ENCODE measurements around the gene HNRNPK. TPM values are rescaled to one million over a fixed set of nuclear protein-coding genes. Genes with fewer than 3 reads are reported as not detected.

The HNRNPK gene
- total and polyA plus RNA-seq, 7 experiments from 2014 or later = 537 to 958 (median 625) TPM

GRCh38 chr9:83972286-83972685 lies 7.7 kb downstream of the HNRNPK start:
- ChIA-PET POLR2A (interaction anchor here (1.0 to 1.9 kb wide), 4 partner anchors 8 to 52 kb away, joined by 3 to 12 read pairs (median 4); partner anchors contain the start of genes HNRNPK, KIF27 and RMI1), CTCF (interaction anchor here (0.6 to 1.2 kb wide), 2 partner anchors 12 to 357 kb away, joined by 3 read pairs; no protein-coding TSS in a partner anchor)
- peaks cover 27 to 30% of the 10 kb centered on the region in 2 donors for H3K4me1 ChIP-seq (ENCODE audit: control insufficient read depth in 2 of 2, insufficient read depth in 2 of 2, low read length in 2 of 2)
- H3K27ac ChIP-seq (ENCODE audit: low read depth, low read length) = peak overlapping the region; percentile 44
- ATAC-seq (no peak), DNase-seq (no peak)
- Mint-ChIP-seq H3K9me3 (peaks cover 0 to 1% (median 0%) of the 10 kb centered on the region in 11 donors), H3K27me3 (no peaks in the 10 kb centered on the region), H3K27ac (peak overlapping the region in 6 of 9 donors; percentile 34 to 77 (median 51)), H3K4me1 (peaks cover 41 to 82% (median 57%) of the 10 kb centered on the region in 7 donors), H3K4me3 (peak overlapping the region in 2 of 10 donors; percentile 16 to 22), H3K36me3 (peaks cover 22 to 78% (median 56%) of the 10 kb centered on the region in 5 donors)
- no peaks in the 10 kb centered on the region for H3K27me3 ChIP-seq (ENCODE audit: control insufficient read depth in 2 of 2, insufficient read depth in 2 of 2, low read length in 2 of 2)
- H3K9me3 ChIP-seq (ENCODE audit: control insufficient read depth in 2 of 3, low read length in 3 of 3) = no peaks in the 10 kb centered on the region
- no peak overlapping the region for H3K4me3 ChIP-seq (ENCODE audit: low read length)
- intact Hi-C loops (cut with micrococcal nuclease) = no loop called here
- peaks cover 54 to 91% (median 86%) of the 10 kb centered on the region in 3 experiments for H3K36me3 ChIP-seq (ENCODE audit: control insufficient read depth in 2 of 3, insufficient read depth in 3 of 3, low read length in 3 of 3)

GRCh38 chr9:83971485-83971884 lies 8.5 kb downstream of the HNRNPK start:
- peaks cover 0 to 1% (median 0%) of the 10 kb centered on the region in 11 donors for H3K9me3 Mint-ChIP-seq
- Histone ChIP-seq H3K4me3 (ENCODE audit: low read length) (no peak overlapping the region), H3K4me1 (ENCODE audit: control insufficient read depth in 2 of 2, insufficient read depth in 2 of 2, low read length in 2 of 2) (peaks cover 19 to 23% of the 10 kb centered on the region in 2 donors), H3K9me3 (ENCODE audit: control insufficient read depth in 2 of 3, low read length in 3 of 3) (no peaks in the 10 kb centered on the region), H3K27me3 (ENCODE audit: control insufficient read depth in 2 of 2, insufficient read depth in 2 of 2, low read length in 2 of 2) (no peaks in the 10 kb centered on the region), H3K27ac (ENCODE audit: low read depth, low read length) (no peak overlapping the region), H3K36me3 (ENCODE audit: control insufficient read depth in 2 of 3, insufficient read depth in 3 of 3, low read length in 3 of 3) (peaks cover 54 to 88% (median 88%) of the 10 kb centered on the region in 3 experiments)
- ATAC-seq (no peak), DNase-seq (no peak)
- H3K36me3 Mint-ChIP-seq = peaks cover 22 to 71% (median 52%) of the 10 kb centered on the region in 5 donors
- ChIA-PET POLR2A (interaction anchor here (1.9 kb wide), 1 partner anchor 9 kb away, joined by 12 read pairs; the partner anchor contains the start of genes HNRNPK and RMI1), CTCF (no interaction called here)
- no peak overlapping the region for H3K4me3 Mint-ChIP-seq
- H3K27me3 Mint-ChIP-seq = no peaks in the 10 kb centered on the region
- H3K27ac Mint-ChIP-seq = peak overlapping the region in 4 of 9 donors; percentile 24 to 77 (median 39)
- peaks cover 38 to 74% (median 55%) of the 10 kb centered on the region in 7 donors for H3K4me1 Mint-ChIP-seq
- intact Hi-C loops (cut with micrococcal nuclease) = loop anchor here in 1 of 2 donors (1.0 kb wide), 1 partner anchor 8 kb away; no protein-coding TSS in a partner anchor

GRCh38 chr9:83969602-83970001 lies 10.4 kb downstream of the HNRNPK start:
- DNase-seq = no peak
- Mint-ChIP-seq H3K36me3 (peaks cover 12 to 54% (median 35%) of the 10 kb centered on the region in 5 donors), H3K4me1 (peaks cover 21 to 55% (median 40%) of the 10 kb centered on the region in 7 donors), H3K27ac (peak overlapping the region in 2 of 9 donors; percentile 43 to 49), H3K4me3 (no peak overlapping the region), H3K27me3 (no peaks in the 10 kb centered on the region), H3K9me3 (no peaks in the 10 kb centered on the region)
- CTCF ChIA-PET = interaction anchor here (0.5 kb wide), 1 partner anchor 358 kb away, joined by 3 read pairs; no protein-coding TSS in a partner anchor
- Histone ChIP-seq H3K27me3 (ENCODE audit: control insufficient read depth in 2 of 2, insufficient read depth in 2 of 2, low read length in 2 of 2) (no peaks in the 10 kb centered on the region), H3K4me3 (ENCODE audit: low read length) (no peak overlapping the region), H3K9me3 (ENCODE audit: control insufficient read depth in 2 of 3, low read length in 3 of 3) (no peaks in the 10 kb centered on the region), H3K36me3 (ENCODE audit: control insufficient read depth in 2 of 3, insufficient read depth in 3 of 3, low read length in 3 of 3) (peaks cover 40 to 72% (median 70%) of the 10 kb centered on the region in 3 experiments), H3K4me1 (ENCODE audit: control insufficient read depth in 2 of 2, insufficient read depth in 2 of 2, low read length in 2 of 2) (peaks cover 2 to 6% of the 10 kb centered on the region in 2 donors), H3K27ac (ENCODE audit: low read depth, low read length) (peak overlapping the region; percentile 10)
- POLR2A ChIA-PET = no interaction called here
- intact Hi-C loops (cut with micrococcal nuclease) = loop anchor here in 1 of 2 donors (1.0 kb wide), 1 partner anchor 10 kb away; no protein-coding TSS in a partner anchor
- ATAC-seq = no peak

GRCh38 chr9:83967073-83967472 lies 12.9 kb downstream of the HNRNPK start:
- Mint-ChIP-seq H3K27ac (peak overlapping the region in 8 of 9 donors; percentile 3 to 47 (median 13)), H3K4me3 (no peak overlapping the region), H3K36me3 (peaks cover 6 to 36% (median 26%) of the 10 kb centered on the region in 5 donors), H3K27me3 (no peaks in the 10 kb centered on the region), H3K9me3 (peaks cover 0 to 1% (median 0%) of the 10 kb centered on the region in 11 donors), H3K4me1 (peaks cover 7 to 35% (median 25%) of the 10 kb centered on the region in 7 donors)
- intact Hi-C loops (cut with micrococcal nuclease) = no loop called here
- ATAC-seq = no peak
- Histone ChIP-seq H3K4me1 (ENCODE audit: control insufficient read depth in 2 of 2, insufficient read depth in 2 of 2, low read length in 2 of 2) (peaks cover 0 to 3% of the 10 kb centered on the region in 2 donors), H3K27me3 (ENCODE audit: control insufficient read depth in 2 of 2, insufficient read depth in 2 of 2, low read length in 2 of 2) (no peaks in the 10 kb centered on the region), H3K4me3 (ENCODE audit: low read length) (no peak overlapping the region), H3K27ac (ENCODE audit: low read depth, low read length) (no peak overlapping the region), H3K36me3 (ENCODE audit: control insufficient read depth in 2 of 3, insufficient read depth in 3 of 3, low read length in 3 of 3) (peaks cover 25 to 49% (median 45%) of the 10 kb centered on the region in 3 experiments), H3K9me3 (ENCODE audit: control insufficient read depth in 2 of 3, low read length in 3 of 3) (no peaks in the 10 kb centered on the region)
- ChIA-PET POLR2A (interaction anchor here (1.8 kb wide), 1 partner anchor 13 kb away, joined by 9 read pairs; the partner anchor contains the start of genes HNRNPK and RMI1), CTCF (no interaction called here)
- DNase-seq = no peak

GRCh38 chr9:83966209-83966582 lies 13.8 kb downstream of the HNRNPK start:
- Histone ChIP-seq H3K9me3 (ENCODE audit: control insufficient read depth in 2 of 3, low read length in 3 of 3) (no peaks in the 10 kb centered on the region), H3K4me3 (ENCODE audit: low read length) (no peak overlapping the region), H3K27me3 (ENCODE audit: control insufficient read depth in 2 of 2, insufficient read depth in 2 of 2, low read length in 2 of 2) (no peaks in the 10 kb centered on the region), H3K36me3 (ENCODE audit: control insufficient read depth in 2 of 3, insufficient read depth in 3 of 3, low read length in 3 of 3) (peaks cover 16 to 40% (median 36%) of the 10 kb centered on the region in 3 experiments), H3K27ac (ENCODE audit: low read depth, low read length) (no peak overlapping the region), H3K4me1 (ENCODE audit: control insufficient read depth in 2 of 2, insufficient read depth in 2 of 2, low read length in 2 of 2) (peaks cover 0 to 3% of the 10 kb centered on the region in 2 donors)
- intact Hi-C loops (cut with micrococcal nuclease) = no loop called here
- peaks cover 1 to 27% (median 22%) of the 10 kb centered on the region in 7 donors for H3K4me1 Mint-ChIP-seq
- H3K4me3 Mint-ChIP-seq = no peak overlapping the region
- peaks cover 0 to 27% (median 17%) of the 10 kb centered on the region in 5 donors for H3K36me3 Mint-ChIP-seq
- DNase-seq (no peak), ATAC-seq (peak; percentile 26)
- H3K27ac Mint-ChIP-seq = peak overlapping the region in 8 of 9 donors; percentile 3 to 76 (median 24)
- POLR2A ChIA-PET = interaction anchor here (1.8 kb wide), 1 partner anchor 14 kb away, joined by 9 read pairs; the partner anchor contains the start of genes HNRNPK and RMI1
- CTCF ChIA-PET = interaction anchor here (0.5 kb wide), 1 partner anchor 287 kb away, joined by 3 read pairs; no protein-coding TSS in a partner anchor
- peaks cover 0 to 1% (median 0%) of the 10 kb centered on the region in 11 donors for H3K9me3 Mint-ChIP-seq
- H3K27me3 Mint-ChIP-seq = no peaks in the 10 kb centered on the region

GRCh38 chr9:83965350-83966208 lies 14.4 kb downstream of the HNRNPK start:
- Histone ChIP-seq H3K27me3 (ENCODE audit: control insufficient read depth in 2 of 2, insufficient read depth in 2 of 2, low read length in 2 of 2) (no peaks in the 10 kb centered on the region), H3K36me3 (ENCODE audit: control insufficient read depth in 2 of 3, insufficient read depth in 3 of 3, low read length in 3 of 3) (peaks cover 12 to 34% (median 30%) of the 10 kb centered on the region in 3 experiments), H3K27ac (ENCODE audit: low read depth, low read length) (no peak overlapping the region), H3K4me1 (ENCODE audit: control insufficient read depth in 2 of 2, insufficient read depth in 2 of 2, low read length in 2 of 2) (peaks cover 0 to 3% of the 10 kb centered on the region in 2 donors), H3K9me3 (ENCODE audit: control insufficient read depth in 2 of 3, low read length in 3 of 3) (no peaks in the 10 kb centered on the region), H3K4me3 (ENCODE audit: low read length) (no peak overlapping the region)
- intact Hi-C loops (cut with micrococcal nuclease) = loop anchor here (1.0 to 2.0 kb wide), 2 partner anchors 8 to 13 kb away; no protein-coding TSS in a partner anchor
- ChIA-PET CTCF (interaction anchor here (0.5 kb wide), 1 partner anchor 286 kb away, joined by 3 read pairs; no protein-coding TSS in a partner anchor), POLR2A (interaction anchor here (0.8 kb wide), 1 partner anchor 19 kb away, joined by 3 read pairs; no protein-coding TSS in a partner anchor)
- ATAC-seq = peak; percentile 27
- DNase-seq = peak in 1 of 9 donors; percentile 15
- Mint-ChIP-seq H3K9me3 (peaks cover 0 to 1% (median 0%) of the 10 kb centered on the region in 11 donors), H3K27ac (peak overlapping the region in 8 of 9 donors; percentile 3 to 84 (median 41)), H3K4me1 (peaks cover 1 to 22% (median 19%) of the 10 kb centered on the region in 7 donors), H3K4me3 (no peak overlapping the region), H3K36me3 (peaks cover 0 to 21% (median 12%) of the 10 kb centered on the region in 5 donors), H3K27me3 (no peaks in the 10 kb centered on the region)
